ENCODE results near the gene CECR2.

DNA sequence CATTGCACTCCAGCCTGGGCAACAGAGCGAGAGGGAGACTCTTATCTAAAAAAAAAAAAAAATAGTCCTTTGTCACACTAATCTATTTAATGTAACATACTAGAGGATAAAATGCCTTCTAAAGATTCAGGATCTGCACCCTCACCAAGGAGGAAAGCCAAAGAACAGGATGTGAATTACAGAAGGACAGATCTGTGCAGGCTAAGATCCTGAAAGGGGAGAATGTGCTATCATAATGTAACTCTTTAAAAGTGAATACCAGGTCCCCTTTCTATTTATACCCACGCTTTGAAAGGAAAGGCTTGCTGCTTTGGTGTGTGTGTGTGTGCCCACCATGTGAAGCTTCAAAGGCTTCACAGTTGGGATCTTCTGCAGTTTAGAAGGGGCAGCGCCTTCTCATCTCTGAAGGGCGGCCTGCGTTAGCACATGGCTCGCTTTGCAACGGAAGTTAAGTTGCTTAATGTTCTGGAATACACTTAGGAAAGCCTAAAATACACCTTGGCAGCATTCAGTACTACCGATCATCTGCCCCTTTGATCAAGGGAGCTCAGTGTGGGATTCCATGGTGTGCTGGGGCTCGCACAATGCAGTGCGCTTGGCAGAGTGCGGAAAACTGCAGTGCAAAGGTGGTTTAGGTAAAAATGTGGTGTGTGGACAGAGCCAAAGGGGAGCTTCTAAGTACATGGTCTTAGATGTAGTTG, 6.8 kb downstream of the CECR2 start:
- TF ChIP-seq CREB1 (IDR thresholded peaks at IDR 0.05; ENCODE audit: low read depth) (no peak), EP300 (IDR thresholded peaks at IDR 0.05; ENCODE audit: borderline replicate concordance) (no peak), NFIC (IDR thresholded peaks at IDR 0.05) (no peak), TAF1 (IDR thresholded peaks at IDR 0.05; ENCODE audit: low read depth) (no peak), CEBPB (IDR thresholded peaks at IDR 0.05) (no peak), YY1 (IDR thresholded peaks at IDR 0.05; ENCODE audit: low read depth) (no peak), FOXM1 (IDR thresholded peaks at IDR 0.05; ENCODE audit: borderline replicate concordance, low read depth) (no peak)
- TF ChIP-seq, protein P1, sequence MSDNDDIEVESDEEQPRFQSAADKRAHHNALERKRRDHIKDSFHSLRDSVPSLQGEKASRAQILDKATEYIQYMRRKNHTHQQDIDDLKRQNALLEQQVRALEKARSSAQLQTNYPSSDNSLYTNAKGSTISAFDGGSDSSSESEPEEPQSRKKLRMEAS (IDR thresholded peaks at IDR 0.05) = no peak
- TF ChIP-seq, protein P2, sequence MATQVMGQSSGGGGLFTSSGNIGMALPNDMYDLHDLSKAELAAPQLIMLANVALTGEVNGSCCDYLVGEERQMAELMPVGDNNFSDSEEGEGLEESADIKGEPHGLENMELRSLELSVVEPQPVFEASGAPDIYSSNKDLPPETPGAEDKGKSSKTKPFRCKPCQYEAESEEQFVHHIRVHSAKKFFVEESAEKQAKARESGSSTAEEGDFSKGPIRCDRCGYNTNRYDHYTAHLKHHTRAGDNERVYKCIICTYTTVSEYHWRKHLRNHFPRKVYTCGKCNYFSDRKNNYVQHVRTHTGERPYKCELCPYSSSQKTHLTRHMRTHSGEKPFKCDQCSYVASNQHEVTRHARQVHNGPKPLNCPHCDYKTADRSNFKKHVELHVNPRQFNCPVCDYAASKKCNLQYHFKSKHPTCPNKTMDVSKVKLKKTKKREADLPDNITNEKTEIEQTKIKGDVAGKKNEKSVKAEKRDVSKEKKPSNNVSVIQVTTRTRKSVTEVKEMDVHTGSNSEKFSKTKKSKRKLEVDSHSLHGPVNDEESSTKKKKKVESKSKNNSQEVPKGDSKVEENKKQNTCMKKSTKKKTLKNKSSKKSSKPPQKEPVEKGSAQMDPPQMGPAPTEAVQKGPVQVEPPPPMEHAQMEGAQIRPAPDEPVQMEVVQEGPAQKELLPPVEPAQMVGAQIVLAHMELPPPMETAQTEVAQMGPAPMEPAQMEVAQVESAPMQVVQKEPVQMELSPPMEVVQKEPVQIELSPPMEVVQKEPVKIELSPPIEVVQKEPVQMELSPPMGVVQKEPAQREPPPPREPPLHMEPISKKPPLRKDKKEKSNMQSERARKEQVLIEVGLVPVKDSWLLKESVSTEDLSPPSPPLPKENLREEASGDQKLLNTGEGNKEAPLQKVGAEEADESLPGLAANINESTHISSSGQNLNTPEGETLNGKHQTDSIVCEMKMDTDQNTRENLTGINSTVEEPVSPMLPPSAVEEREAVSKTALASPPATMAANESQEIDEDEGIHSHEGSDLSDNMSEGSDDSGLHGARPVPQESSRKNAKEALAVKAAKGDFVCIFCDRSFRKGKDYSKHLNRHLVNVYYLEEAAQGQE (IDR thresholded peaks at IDR 0.05; ENCODE audit: low read depth) = no peak
- TF ChIP-seq, protein P3, sequence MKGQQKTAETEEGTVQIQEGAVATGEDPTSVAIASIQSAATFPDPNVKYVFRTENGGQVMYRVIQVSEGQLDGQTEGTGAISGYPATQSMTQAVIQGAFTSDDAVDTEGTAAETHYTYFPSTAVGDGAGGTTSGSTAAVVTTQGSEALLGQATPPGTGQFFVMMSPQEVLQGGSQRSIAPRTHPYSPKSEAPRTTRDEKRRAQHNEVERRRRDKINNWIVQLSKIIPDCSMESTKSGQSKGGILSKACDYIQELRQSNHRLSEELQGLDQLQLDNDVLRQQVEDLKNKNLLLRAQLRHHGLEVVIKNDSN (IDR thresholded peaks at IDR 0.05) = no peak
